Measurements from ENCODE around the gene ZNF608. TPM values are rescaled to one million over a fixed set of nuclear protein-coding genes. Genes with fewer than 3 reads are reported as not detected.

Gene ZNF608
- total and polyA plus RNA-seq, 2 donors (not counting 3 experiments of a cell fraction or from before 2014, with no cell fraction given): 16.2 to 33.6 TPM

GRCh38 chr5:124734574-124735168 lies 11.8 kb downstream of the ZNF608 start:
- no peak for FAIRE-seq
- no peak overlapping the region for H3K4me2 ChIP-seq (ENCODE audit: insufficient read depth, low read length)
- DNase-seq (ENCODE audit: low read depth, low spot score): no peak
- BruUV-seq (replicated peaks): no TSS peak
- no peak overlapping the region for H2AFZ ChIP-seq (ENCODE audit: low read depth, low read length)
- no peaks in the 10 kb centered on the region for H3K9me3 ChIP-seq (replicated peaks; ENCODE audit: control insufficient read depth, insufficient read depth, low read length)
- H3K4me1 ChIP-seq (ENCODE audit: control insufficient read depth, extremely low read depth, insufficient read depth, low read length): peaks cover 3% of the 10 kb centered on the region
- POLR2A ChIA-PET: no interaction called here
- H4K20me1 ChIP-seq (replicated peaks; ENCODE audit: control insufficient read depth, extremely low read depth, insufficient read depth, low read length): peaks cover 8% of the 10 kb centered on the region
- no peaks in the 10 kb centered on the region for H3K9me1 ChIP-seq (replicated peaks; ENCODE audit: control insufficient read depth, extremely low read depth, insufficient read depth, low read length)
- intact Hi-C loops (cut with micrococcal nuclease): no loop called here
- dilution Hi-C loops (cut with MboI; ENCODE audit: extremely low pct_ligation_motif_present, low sequenced_read_pairs): no loop called here
- H3K27me3 ChIP-seq (ENCODE audit: control insufficient read depth in 2 of 2, insufficient read depth in 2 of 2, low read length in 2 of 2): no peaks in the 10 kb centered on the region
- CTCF ChIA-PET: interaction anchor here (0.6 to 0.7 kb wide), 2 partner anchors 74 to 815 kb away, joined by 3 read pairs; no protein-coding TSS in a partner anchor
- TF ChIP-seq POLR2A (IDR thresholded peaks at IDR 0.05; ENCODE audit: low read depth, low read length): no peak
- no peak for TF ChIP-seq MYC (IDR thresholded peaks at IDR 0.05; ENCODE audit: low read depth, low read length)
- TF ChIP-seq FOS (IDR thresholded peaks at IDR 0.05; ENCODE audit: borderline replicate concordance, insufficient read depth, low read length): no peak
- TF ChIP-seq GATA2 (IDR thresholded peaks at IDR 0.05; ENCODE audit: insufficient read depth, insufficient read length, low read depth, low read length): no peak
- TF ChIP-seq JUN (IDR thresholded peaks at IDR 0.05; ENCODE audit: borderline replicate concordance, insufficient read depth, insufficient read length, low read depth): no peak
- TF ChIP-seq CTCF (IDR thresholded peaks at IDR 0.05; ENCODE audit: extremely low read depth in 1 of 2, insufficient read depth in 1 of 2, low read depth in 1 of 2, low read length in 2 of 2): no peak
- no peak for TF ChIP-seq POLR2AphosphoS5 (IDR thresholded peaks at IDR 0.05; ENCODE audit: insufficient read depth, low read depth, low read length)
- H3K9ac ChIP-seq (replicated peaks; ENCODE audit: extremely low read depth, insufficient read depth, low read length): no peak overlapping the region
- no peaks in the 10 kb centered on the region for H3K36me3 ChIP-seq (ENCODE audit: control insufficient read depth in 2 of 2, extremely low read depth in 1 of 2, insufficient read depth in 2 of 2, low read length in 2 of 2)
- peaks cover 19% of the 10 kb centered on the region for H3K79me2 ChIP-seq (ENCODE audit: control insufficient read depth, insufficient read depth, low read length)
- H3K4me3 ChIP-seq (replicated peaks in 1 of 3; ENCODE audit: insufficient read depth in 1 of 3, low read depth in 1 of 3, low read length in 3 of 3): no peak overlapping the region
- H3K27ac ChIP-seq (ENCODE audit: insufficient read depth, low read depth, low read length): no peak overlapping the region
